Effector CD8-positive, alpha-beta T cell (primary cell): ENCODE measurements around the gene EBF3.

Experiments
- DNase-seq: peaks from one replicate; lab custom pipeline; 2025; lab: John Stamatoyannopoulos, UW

Gene EBF3

DNA sequence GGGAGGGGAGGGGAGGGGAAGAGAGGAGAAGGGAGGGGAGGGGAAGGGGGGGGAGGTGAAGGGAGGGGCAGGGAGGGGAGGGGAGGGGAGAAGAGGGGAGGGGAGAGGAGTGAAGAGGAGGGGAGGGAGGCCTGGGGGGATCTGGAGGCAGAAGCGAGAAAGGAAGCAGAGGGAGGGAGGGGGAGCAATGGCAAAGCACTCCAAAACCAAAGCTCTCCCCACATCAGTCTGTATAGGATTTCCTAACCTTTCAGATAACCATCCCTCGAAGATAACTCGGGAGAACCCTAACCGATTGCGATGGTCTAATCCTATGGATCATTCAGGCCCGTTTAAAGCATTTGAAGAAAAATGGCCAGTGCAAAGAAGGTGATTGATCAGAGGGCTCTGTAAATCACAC, 19.0 kb downstream of the EBF3 start:
- no peak for DNase-seq

GRCh38 chr10:129944456-129944855, 19.6 kb downstream of the EBF3 start:
- no peak for DNase-seq

DNA sequence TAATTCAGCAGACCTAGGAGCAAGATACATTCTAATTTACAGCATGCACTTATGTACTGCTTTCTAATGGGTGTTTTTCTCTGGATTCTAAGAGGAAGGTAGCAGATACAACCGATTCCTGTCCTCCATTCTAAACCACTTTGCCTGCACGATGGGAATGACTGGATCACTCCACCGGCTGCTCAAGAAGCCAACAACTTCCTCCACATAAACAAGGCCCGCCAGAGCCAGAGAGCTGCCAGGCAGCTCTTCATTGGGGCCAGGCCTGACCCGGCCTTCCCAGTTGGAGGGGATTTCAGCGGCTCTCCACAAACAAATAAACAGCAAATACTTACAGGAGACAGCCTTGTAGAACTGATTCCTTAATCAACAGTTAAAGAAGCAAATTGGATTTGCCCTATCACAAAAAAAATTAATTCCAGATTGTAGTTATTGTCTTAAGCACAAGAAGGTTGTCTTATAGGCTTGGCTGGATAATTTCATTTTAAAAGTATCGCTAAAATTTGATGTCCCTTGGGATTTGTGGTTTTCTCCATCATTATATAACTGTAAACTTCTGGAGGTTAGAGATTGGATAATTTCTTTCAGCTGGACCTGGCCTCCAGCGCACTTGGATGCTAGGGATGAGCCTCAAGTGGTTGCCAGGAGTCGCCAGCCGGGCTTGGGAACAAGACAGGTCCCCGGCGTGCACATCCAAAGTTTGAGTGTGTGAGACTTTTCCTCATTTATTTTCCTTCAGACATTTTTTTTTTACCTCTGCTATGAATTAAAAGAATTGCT, 20.9 kb downstream of the EBF3 start:
- DNase-seq = no peak

- DNase-seq = no peak
These were observed 21.7 kb downstream of the EBF3 start for GRCh38 chr10:129942391-129942790.

- no peak for DNase-seq
These were observed 22.1 kb downstream of the EBF3 start for GRCh38 chr10:129942019-129942277.

DNA sequence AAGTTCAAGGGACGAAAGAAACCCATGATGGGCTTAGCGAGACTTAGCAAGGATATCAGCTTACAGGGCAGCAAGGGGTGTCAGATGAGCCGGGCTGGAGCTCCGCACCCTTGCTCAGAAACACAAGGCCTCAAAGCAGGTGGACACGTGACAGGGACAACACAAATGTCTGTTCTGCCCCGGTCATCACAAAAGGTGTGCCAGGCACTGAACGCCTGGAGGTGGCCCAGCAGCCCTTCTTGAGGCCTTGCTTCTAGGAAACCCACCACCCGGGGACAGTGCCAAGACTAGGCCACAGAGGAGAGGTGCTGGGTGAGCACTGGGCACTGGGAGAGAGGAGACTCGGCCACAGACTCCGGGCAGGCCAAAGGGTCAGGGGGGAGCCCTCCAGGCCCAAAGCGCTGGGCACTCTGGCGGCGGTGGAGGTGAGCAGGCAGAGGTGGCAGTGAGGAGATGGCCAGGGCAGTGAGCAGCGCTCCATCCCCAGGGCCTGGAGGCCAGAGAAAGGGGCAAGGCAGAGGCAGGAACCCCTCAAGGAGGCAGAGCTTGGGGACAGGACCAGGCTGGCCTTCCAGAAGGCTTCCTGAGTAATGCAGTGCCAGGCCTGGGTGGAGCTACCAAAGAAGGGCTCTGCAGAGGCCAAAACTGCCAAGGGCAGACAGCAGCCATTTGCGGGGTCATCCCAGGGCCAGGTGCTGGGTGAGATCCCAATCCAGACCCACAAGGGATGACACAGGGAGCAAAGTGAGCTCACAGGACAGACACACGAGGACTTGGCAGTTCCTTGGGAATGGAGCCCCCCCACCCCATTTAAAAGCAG, 22.7 kb downstream of the EBF3 start:
- no peak for DNase-seq

DNA sequence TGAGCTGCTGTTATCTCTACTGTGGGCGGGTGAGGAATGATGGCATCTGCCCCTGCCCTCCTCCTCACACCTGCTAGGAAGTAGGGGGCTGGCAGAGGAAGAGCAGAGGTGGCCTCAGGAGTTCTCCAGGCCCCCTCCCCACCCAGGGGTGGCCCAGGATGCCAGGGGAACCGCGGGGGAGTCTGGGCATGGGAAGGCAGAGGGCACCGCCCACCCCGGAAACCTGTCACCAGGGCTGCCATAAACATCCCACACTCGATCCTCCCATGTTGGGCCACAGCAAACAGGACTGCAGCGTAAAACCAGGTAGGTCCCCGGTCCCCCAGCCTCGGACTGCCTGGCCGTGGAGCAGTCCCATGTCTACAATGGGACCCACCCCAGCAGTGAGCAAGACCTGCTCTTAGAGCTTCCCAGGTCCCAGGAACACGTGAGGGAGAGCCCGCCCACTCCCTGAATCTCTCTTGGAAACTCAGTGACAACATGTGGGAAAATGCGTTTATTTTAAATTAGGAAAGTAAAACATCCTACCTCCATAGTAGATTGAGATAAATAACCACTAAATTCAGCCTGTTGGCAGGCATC, 23.4 kb downstream of the EBF3 start:
- DNase-seq = no peak

DNA sequence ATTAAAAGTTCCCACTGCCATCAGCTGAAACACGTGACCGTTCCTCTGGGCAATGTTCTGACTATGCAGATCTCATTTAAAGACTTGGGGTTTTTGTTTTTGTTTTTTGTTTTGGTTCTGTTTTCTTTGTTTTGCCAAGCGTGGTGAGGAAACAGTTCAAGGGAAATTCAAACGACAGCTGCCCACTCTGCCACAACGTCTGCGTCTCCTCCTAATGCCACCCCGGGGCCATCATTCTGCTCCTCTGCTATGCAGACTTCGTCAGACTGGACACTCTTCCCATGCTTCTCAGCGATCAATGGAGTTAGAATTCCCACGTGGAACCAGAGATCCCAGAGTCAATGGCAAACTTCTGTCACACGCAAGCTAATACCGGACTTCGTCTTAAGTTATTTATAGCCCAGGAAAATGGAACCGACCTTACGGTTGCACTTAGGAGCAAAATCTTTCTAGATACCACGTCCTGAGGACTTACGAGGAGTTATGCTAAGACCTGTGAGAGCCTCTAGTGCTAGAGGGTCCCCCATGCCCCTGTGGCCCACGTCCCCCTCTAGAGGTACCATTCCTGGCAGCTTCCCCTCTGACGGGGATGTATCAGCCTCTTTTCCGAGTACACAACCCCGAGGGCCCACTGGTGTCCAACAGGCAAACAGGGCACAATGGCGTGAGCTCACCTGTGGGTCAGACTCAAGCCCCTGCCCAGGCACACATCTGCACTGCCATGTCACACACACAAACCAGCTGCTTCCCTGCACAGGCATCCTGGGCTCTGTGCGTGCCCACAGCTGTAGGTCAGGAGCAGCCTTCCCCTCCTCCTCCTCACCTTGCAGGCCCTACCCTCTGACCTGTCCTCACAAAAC, 24.4 kb downstream of the EBF3 start:
- DNase-seq = no peak

GRCh38 chr10:129938460-129938859, 25.6 kb downstream of the EBF3 start:
- DNase-seq = no peak

DNA sequence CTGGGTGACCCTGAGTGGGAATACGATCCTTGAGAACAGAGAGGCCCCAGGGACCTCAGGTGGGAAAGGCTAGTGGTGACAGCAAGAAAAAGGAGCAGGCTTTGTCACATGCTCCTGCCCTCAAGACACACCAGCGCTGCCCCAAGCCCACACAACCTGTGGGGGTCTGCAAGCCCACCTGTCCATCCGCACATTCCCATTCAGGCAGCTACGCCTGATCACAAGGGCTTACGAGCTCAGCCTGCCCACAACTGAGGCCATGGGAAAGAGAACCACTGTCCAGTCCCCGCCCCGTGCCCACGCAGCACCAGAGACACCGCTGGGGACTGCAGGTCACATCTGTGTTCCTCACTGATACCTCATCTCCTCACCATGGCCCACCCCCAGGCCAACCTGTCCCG, 26.7 kb downstream of the EBF3 start:
- DNase-seq = no peak

- DNase-seq = no peak
These were observed 27.2 kb downstream of the EBF3 start for GRCh38 chr10:129936923-129937300.

DNA sequence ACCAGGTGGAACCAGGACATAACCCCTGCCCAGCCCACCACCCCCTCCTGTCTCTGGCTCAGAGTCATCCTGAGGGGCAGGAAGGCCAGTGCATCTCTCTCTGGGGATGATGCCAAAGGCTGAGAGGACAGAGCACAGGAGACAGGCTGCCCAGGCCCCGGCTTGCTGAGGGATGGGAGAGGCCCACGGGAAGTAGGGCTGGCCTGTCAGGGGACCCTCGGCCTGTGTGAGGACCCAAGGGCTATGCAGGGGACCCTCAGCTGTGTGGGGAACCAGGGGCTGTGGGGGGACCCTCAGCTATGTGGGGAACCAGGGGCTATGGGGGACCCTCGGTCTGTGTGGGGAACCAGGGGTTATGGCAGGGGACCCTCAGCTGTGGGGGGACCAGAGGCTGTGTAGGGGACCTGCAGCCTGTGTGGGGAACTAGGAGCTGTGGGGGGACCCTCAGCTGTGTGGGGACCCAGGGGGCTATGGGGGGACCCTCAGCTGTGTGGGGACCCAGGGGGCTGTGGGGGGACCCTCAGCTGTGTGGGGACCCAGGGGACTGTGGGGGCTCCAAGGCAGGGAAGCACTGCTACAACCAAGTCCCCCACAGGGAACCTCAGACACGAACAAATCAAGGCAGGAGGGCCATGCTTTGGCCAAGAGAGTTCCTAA, 27.7 kb downstream of the EBF3 start:
- DNase-seq = no peak

- DNase-seq = no peak
These were observed 28.3 kb downstream of the EBF3 start for GRCh38 chr10:129935867-129936152.

- no peak for DNase-seq
These were observed 28.8 kb downstream of the EBF3 start for GRCh38 chr10:129935102-129935866.

DNA sequence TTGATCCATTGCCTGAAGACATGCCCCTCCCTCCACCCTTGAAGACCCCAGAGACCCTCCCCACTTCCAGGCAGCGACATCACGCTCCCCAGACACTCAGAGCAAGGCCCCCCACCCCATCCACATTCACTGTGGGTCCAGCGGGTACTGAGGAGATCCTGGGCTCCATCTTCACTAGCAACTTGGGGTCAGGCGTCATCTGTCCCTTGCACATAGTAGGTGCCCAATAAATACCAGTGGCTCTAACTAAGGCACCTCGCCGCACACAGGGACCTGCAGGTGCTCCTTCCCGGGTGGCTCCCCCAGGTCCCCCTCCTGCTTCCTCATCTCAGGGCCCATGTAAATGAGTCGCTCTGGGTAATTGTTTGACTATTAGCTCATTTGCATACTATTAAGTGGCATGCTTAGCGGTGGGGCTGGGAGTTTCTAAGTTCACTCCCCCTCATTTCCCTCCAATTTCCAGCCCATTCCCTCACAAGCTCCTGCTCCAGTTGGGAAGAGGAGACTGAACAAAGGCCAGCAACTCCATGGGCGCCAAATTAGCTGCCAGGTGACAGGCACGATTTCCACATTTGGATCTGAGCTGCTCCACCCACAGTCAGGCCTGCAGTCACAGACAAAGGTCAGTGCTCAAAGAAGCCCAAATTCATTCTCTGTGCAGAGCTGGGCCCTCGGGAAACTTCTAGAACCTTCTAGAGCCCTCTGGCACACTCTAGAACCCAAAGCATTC, 29.7 kb downstream of the EBF3 start:
- DNase-seq = no peak

DNA sequence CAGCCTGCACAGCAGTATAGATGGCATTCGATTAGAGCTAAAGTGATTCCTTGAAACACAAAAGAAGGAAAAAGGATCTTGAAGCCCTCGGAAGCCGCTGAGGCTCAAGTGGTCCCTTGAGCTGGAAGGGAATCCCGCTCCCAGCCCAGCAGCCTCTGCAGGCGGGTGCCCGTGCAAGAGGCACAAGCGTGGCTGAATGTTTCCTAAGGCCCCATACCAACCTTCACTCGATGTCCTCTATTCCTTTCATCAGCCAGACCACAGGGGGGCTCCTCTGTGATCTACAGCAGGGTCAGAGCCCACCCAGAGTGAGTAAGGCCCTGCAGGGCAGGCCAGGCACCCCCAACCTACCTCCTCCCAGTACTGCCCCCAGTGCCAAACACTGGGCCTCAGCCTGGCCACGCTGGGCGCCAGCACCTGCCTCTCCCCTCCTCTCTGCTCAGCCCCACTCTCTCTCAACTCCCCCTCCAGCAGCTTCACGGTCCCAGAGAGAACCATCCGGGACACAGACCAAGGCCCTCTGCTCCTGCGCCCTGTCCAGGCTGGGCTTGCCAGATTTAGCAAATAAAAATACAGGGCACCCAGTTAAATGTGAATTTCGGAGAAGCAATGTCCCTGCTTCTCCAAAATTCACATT, 30.5 kb downstream of the EBF3 start:
- no peak for DNase-seq

DNA sequence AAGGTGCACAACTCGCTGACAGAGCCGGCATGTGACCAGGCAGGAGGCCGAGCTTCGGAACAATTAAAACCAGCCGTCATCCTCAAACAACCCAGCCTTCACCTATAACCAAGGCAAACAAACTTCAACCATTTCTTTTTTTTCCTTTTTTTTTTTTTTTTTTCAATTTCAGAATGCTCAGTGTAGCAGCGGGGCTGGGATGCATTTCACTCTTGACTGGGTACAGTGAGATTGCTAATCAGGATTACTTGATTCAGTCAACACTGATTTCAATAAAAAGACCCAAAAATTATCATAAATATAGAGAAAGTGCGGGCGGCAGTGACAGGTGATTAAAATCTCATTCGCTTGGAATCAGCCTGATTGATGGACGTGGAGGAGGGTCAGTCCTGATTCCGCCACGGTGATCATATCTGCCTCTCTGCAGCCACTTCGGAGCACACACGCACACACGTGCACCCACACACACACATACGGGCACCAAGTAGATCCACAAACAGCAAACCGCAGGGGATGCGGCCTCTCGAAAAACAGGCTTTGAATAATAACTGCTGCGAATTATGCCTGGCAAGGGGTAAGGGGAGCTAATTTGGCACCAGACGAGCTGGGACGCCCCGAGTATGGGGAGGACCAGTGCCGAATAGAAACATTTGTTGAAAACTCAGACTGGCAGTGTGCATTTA, 31.2 kb downstream of the EBF3 start:
- DNase-seq = no peak

DNA sequence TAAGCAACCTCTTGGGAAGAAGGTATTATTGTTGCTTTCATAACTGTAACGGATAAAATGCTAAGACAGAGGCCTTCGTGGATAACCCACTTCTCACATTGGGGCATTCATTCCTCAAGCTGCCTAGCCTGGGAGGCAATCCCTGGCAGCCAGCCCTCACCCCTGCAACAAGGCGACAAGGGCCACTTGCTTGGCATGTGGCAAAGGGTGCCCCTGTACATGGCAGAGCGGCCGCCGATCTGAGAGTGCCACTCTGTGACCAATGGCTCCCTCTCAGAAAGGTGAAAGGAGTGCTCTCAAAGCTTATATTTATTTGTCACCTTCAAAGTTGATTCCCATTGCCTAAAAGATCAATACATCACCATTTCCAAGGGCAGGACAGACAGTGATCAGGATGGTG, 31.9 kb downstream of the EBF3 start:
- no peak for DNase-seq
